ENCODE data around the gene UQCR10. TPM values are rescaled to one million over a fixed set of nuclear protein-coding genes. Genes with fewer than 3 reads are reported as not detected.

Gene UQCR10
- total and polyA plus RNA-seq, 2 of the 4 experiments (the other 2 are of a cell fraction) = 103 to 260 TPM

DNA sequence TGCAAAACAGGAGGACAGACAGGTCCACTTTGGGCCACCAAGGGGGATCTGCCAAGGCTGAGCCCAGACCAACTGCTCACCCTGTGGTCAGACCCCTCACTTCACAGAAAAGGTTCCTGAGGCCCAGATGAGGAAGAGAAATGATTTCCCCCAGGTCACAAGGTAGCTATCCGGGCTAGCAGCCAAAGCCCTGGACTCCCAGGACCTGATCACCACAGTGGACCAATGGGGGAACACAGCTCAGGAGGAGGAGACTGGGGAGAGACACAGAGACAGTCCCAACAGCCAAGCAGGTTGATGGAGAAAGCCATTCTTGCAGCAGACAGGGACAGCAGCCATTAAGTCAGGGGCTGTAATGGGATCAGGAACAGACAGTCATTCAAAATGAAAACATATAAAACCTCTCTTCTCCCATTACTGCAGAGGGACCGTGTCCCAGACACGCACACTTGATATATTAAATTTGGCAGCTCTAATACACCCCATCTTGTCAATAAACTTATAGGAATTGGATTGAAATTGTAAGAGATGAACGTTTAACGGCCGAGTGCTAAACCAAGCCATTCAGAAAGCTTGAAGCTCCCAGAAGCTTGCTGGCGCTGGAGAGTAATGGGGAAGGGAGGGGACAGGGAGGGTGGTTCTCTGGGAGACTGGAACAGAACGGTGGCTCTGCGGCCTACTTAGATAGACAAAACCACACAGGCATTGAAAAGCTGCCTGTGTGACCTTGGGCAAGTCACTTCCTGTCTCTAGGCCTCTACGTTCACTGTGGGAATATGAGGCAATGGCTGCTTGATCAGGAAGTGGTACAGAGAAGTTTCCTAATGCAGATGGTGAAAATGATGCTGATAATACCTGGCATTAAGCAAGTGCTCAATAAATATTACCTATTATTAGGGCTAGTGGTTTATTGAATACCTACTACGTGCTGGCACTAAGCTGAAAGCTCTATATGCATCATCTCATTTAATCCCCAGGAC lies 16.3 kb upstream of the UQCR10 start:
- ChIA-PET POLR2A (ENCODE audit: unreplicated experiment) (no interaction called here), CTCF (no interaction called here)
- dilution Hi-C loops (cut with HindIII; ENCODE audit: low sequenced_read_pairs, unreplicated experiment) (no loop called here), in situ Hi-C loops (cut with MboI; ENCODE audit: low sequenced_read_pairs) (no loop called here), intact Hi-C loops (cut with micrococcal nuclease) (no loop called here)
- Histone ChIP-seq H2AFZ (replicated peaks; ENCODE audit: low read length, poor library complexity) (no peak overlapping the region), H2AK5ac (ENCODE audit: low read depth, low read length) (no peak overlapping the region), H4K5ac (ENCODE audit: low read depth, low read length) (no peak overlapping the region), H3K23ac (ENCODE audit: low read depth, low read length) (no peak overlapping the region), H3K4ac (ENCODE audit: low read depth, low read length) (no peak overlapping the region), H3K36me3 (ENCODE audit: control insufficient read depth, insufficient read depth, low read length) (peaks cover 18% of the 10 kb centered on the region; the same call in 1 of the 2 replicates), H3K4me3 (ENCODE audit: insufficient read depth, low read depth, low read length) (no peak overlapping the region), H3K14ac (replicated peaks; ENCODE audit: low read depth, low read length) (no peak overlapping the region), H4K20me1 (ENCODE audit: insufficient read depth, low read length) (no peaks in the 10 kb centered on the region; the same call in 1 of the 2 replicates), H2BK15ac (ENCODE audit: low read depth, low read length) (no peak overlapping the region), H3K79me1 (ENCODE audit: low read depth in 1 of 2, low read length in 2 of 2) (peaks cover 10 to 21% of the 10 kb centered on the region in 2 experiments; a peak in 2 of 4 replicates), H2BK20ac (ENCODE audit: low read depth, low read length) (no peak overlapping the region), H3K9me1 (ENCODE audit: insufficient read depth, low read length) (peaks cover 10% of the 10 kb centered on the region; the same call in 1 of the 2 replicates), H2BK120ac (ENCODE audit: low read depth, low read length) (no peak overlapping the region), H3K18ac (ENCODE audit: low read depth, low read length) (no peak overlapping the region), H3K4me1 (ENCODE audit: control insufficient read depth, insufficient read depth, low read length) (no peaks in the 10 kb centered on the region), H3K27ac (ENCODE audit: insufficient read depth, low read length) (no peak overlapping the region), H3K56ac (ENCODE audit: extremely low read depth, insufficient read depth, low read length) (no peak overlapping the region), H3K27me3 (ENCODE audit: control insufficient read depth, insufficient read depth, low read length) (no peaks in the 10 kb centered on the region), H3K4me2 (ENCODE audit: low read depth, low read length) (no peak overlapping the region), H3K9me3 (ENCODE audit: control insufficient read depth, insufficient read depth, low read length) (no peaks in the 10 kb centered on the region), H4K8ac (ENCODE audit: low read depth in 2 of 2, low read length in 2 of 2) (no peak overlapping the region), H4K91ac (ENCODE audit: insufficient read depth, low read depth, low read length) (no peak overlapping the region), H2AK9ac (replicated peaks; ENCODE audit: low read depth, low read length, poor library complexity) (no peak overlapping the region), H2BK5ac (ENCODE audit: low read depth, low read length, poor library complexity, severe bottlenecking) (no peak overlapping the region), H3K9ac (ENCODE audit: low read depth, low read length) (no peak overlapping the region)
- TF ChIP-seq CHD1 (IDR thresholded peaks at IDR 0.05; ENCODE audit: low read depth, low read length) = no peak
- TF ChIP-seq, protein P1, sequence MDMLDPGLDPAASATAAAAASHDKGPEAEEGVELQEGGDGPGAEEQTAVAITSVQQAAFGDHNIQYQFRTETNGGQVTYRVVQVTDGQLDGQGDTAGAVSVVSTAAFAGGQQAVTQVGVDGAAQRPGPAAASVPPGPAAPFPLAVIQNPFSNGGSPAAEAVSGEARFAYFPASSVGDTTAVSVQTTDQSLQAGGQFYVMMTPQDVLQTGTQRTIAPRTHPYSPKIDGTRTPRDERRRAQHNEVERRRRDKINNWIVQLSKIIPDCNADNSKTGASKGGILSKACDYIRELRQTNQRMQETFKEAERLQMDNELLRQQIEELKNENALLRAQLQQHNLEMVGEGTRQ (IDR thresholded peaks at IDR 0.05; ENCODE audit: low read depth, low read length) = no peak
- TF ChIP-seq SMC3 (IDR thresholded peaks at IDR 0.05; ENCODE audit: low read depth, low read length) = no peak
- TF ChIP-seq POLR2A (IDR thresholded peaks at IDR 0.05; ENCODE audit: low read depth, low read length) = no peak
- TF ChIP-seq BHLHE40 (IDR thresholded peaks at IDR 0.05; ENCODE audit: low read depth, low read length) = no peak
- TF ChIP-seq, protein P2, sequence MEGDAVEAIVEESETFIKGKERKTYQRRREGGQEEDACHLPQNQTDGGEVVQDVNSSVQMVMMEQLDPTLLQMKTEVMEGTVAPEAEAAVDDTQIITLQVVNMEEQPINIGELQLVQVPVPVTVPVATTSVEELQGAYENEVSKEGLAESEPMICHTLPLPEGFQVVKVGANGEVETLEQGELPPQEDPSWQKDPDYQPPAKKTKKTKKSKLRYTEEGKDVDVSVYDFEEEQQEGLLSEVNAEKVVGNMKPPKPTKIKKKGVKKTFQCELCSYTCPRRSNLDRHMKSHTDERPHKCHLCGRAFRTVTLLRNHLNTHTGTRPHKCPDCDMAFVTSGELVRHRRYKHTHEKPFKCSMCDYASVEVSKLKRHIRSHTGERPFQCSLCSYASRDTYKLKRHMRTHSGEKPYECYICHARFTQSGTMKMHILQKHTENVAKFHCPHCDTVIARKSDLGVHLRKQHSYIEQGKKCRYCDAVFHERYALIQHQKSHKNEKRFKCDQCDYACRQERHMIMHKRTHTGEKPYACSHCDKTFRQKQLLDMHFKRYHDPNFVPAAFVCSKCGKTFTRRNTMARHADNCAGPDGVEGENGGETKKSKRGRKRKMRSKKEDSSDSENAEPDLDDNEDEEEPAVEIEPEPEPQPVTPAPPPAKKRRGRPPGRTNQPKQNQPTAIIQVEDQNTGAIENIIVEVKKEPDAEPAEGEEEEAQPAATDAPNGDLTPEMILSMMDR (conservative IDR thresholded peaks at IDR 0.05; ENCODE audit: low read depth, low read length) = no peak
- TF ChIP-seq MAFK (IDR thresholded peaks at IDR 0.05; ENCODE audit: low read depth, low read length) = no peak
- no peak for TF ChIP-seq FOS (IDR thresholded peaks at IDR 0.05; ENCODE audit: low read depth, low read length)
- TF ChIP-seq RCOR1 (IDR thresholded peaks at IDR 0.05; ENCODE audit: insufficient replicate concordance, low read length) = no peak
- TF ChIP-seq RFX5 (IDR thresholded peaks at IDR 0.05; ENCODE audit: low read depth, low read length) = no peak
- no peak for TF ChIP-seq CEBPB (IDR thresholded peaks at IDR 0.05; ENCODE audit: low read depth, low read length)
- TF ChIP-seq MAZ (IDR thresholded peaks at IDR 0.05; ENCODE audit: borderline replicate concordance, low read depth, low read length) = no peak
- BruUV-seq (replicated peaks) = no TSS peak
- DNase-seq (peak; percentile 24), ATAC-seq (ENCODE audit: low read depth) (no peak)
- WGBS, 2 experiments (ENCODE audit: extremely low coverage in 2 of 2, insufficient read length in 1 of 2) = 75% methylated on average over 2 of the region's 11 CpGs; no CpG with 5 or more reads in 1 of the 2 experiments
